Measurements from ENCODE around the gene RRP15.

DNA sequence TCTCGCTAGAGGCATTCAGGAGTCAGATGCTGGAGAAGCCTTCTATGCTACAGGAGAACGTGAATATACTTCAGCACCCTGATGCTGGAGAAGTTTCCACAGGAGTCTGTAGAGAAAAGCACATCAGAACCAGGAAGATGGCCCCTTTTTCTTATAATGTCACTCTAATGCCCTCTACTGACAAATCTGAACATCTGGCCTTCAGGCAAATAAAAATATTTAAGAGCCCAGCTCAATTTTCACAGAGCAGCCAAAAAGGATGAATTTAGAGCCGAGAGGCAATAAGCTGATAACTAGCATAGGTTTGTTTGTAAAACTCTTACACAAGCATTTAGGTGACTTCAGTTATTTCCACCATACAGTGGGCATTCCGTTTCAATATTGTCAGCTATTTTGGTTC is 3.8 kb upstream of the RRP15 start:
- TF ChIP-seq, protein P1, sequence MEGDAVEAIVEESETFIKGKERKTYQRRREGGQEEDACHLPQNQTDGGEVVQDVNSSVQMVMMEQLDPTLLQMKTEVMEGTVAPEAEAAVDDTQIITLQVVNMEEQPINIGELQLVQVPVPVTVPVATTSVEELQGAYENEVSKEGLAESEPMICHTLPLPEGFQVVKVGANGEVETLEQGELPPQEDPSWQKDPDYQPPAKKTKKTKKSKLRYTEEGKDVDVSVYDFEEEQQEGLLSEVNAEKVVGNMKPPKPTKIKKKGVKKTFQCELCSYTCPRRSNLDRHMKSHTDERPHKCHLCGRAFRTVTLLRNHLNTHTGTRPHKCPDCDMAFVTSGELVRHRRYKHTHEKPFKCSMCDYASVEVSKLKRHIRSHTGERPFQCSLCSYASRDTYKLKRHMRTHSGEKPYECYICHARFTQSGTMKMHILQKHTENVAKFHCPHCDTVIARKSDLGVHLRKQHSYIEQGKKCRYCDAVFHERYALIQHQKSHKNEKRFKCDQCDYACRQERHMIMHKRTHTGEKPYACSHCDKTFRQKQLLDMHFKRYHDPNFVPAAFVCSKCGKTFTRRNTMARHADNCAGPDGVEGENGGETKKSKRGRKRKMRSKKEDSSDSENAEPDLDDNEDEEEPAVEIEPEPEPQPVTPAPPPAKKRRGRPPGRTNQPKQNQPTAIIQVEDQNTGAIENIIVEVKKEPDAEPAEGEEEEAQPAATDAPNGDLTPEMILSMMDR (IDR thresholded peaks at IDR 0.05): no peak
- TF ChIP-seq POLR2A (IDR thresholded peaks at IDR 0.05): no peak
- TF ChIP-seq EP300 (IDR thresholded peaks at IDR 0.05): no peak
- no peak for TF ChIP-seq POLR2AphosphoS5 (IDR thresholded peaks at IDR 0.05)
